CD4-positive, alpha-beta T cell treated with Interleukin-1 beta for 1 hour (primary cell): Measurements from ENCODE around the gene GRM7.

Experiments
- DNase-seq, 2 donors: peaks; one replicate each; pipeline ENCODE4 v3.0.0-alpha.2; 2020 to 2022

The GRM7 gene

GRCh38 chr3:7421065-7421464, 560.1 kb downstream of the GRM7 start:
- no peak for DNase-seq

- DNase-seq, result no peak
These were observed 562.1 kb downstream of the GRM7 start for GRCh38 chr3:7423036-7423435.

- DNase-seq, result no peak
These were observed 563.1 kb downstream of the GRM7 start for GRCh38 chr3:7423995-7424394.

GRCh38 chr3:7428206-7428718, 567.3 kb downstream of the GRM7 start:
- DNase-seq, result no peak

- no peak for DNase-seq
These were observed 571.7 kb downstream of the GRM7 start for GRCh38 chr3:7432610-7433009.

- no peak for DNase-seq
These were observed 572.2 kb downstream of the GRM7 start for GRCh38 chr3:7433073-7433472.

- no peak for DNase-seq
These were observed 575.6 kb downstream of the GRM7 start for GRCh38 chr3:7436542-7436941.

GRCh38 chr3:7437231-7437630, 576.3 kb downstream of the GRM7 start:
- DNase-seq, result no peak

GRCh38 chr3:7439101-7439680, 578.3 kb downstream of the GRM7 start:
- no peak for DNase-seq

- DNase-seq, result no peak
These were observed 584.0 kb downstream of the GRM7 start for GRCh38 chr3:7444886-7445285.

GRCh38 chr3:7445331-7445730, 584.4 kb downstream of the GRM7 start:
- DNase-seq, result no peak

- DNase-seq, result no peak
These were observed 586.4 kb downstream of the GRM7 start for GRCh38 chr3:7447197-7447769.

GRCh38 chr3:7456386-7456785, 595.5 kb downstream of the GRM7 start:
- no peak for DNase-seq

GRCh38 chr3:7461202-7461825, 600.4 kb downstream of the GRM7 start:
- DNase-seq, result no peak

GRCh38 chr3:7469866-7470265, 609.0 kb downstream of the GRM7 start:
- DNase-seq, result no peak

GRCh38 chr3:7484636-7485035, 623.7 kb downstream of the GRM7 start:
- DNase-seq, result no peak

GRCh38 chr3:7487763-7488162, 626.8 kb downstream of the GRM7 start:
- no peak for DNase-seq

- no peak for DNase-seq
These were observed 628.5 kb downstream of the GRM7 start for GRCh38 chr3:7489417-7489816.

- no peak for DNase-seq
These were observed 637.8 kb downstream of the GRM7 start for GRCh38 chr3:7498715-7499114.

GRCh38 chr3:7503431-7503830, 642.5 kb downstream of the GRM7 start:
- no peak for DNase-seq

- no peak for DNase-seq
These were observed 644.2 kb downstream of the GRM7 start for GRCh38 chr3:7504886-7505775.

GRCh38 chr3:7506606-7507180, 645.8 kb downstream of the GRM7 start:
- no peak for DNase-seq

- no peak for DNase-seq
These were observed 647.9 kb downstream of the GRM7 start for GRCh38 chr3:7508821-7509220.
